HG02678 (cell line): ENCODE measurements around the gene ZNF774.
"Not testable (repeated sequence)": the region's sequence is repeated elsewhere in the genome, so short reads cannot be mapped to it uniquely, and the experiment has no call there.

ENCODE experiments used
- ATAC-seq: cut with Tn5 transposase; IDR thresholded peaks from one replicate; pipeline ENCODE4 v1.9.1; 2021; ENCODE audit warnings: mild to moderate bottlenecking, moderate library complexity; ENCODE audit not compliant: unreplicated experiment

Gene ZNF774

GRCh38 chr15:90344662-90345061, 7.4 kb upstream of the ZNF774 start:
- ATAC-seq = no peak

GRCh38 chr15:90345857-90346256, 6.2 kb upstream of the ZNF774 start:
- no peak for ATAC-seq

GRCh38 chr15:90347431-90348065, 4.5 kb upstream of the ZNF774 start:
- not testable (repeated sequence) for ATAC-seq

- ATAC-seq = no peak
Observed at GRCh38 chr15:90348456-90348855, 3.6 kb upstream of the ZNF774 start.

GRCh38 chr15:90349072-90349471, 3.0 kb upstream of the ZNF774 start:
- no peak for ATAC-seq

- no peak for ATAC-seq
Observed at GRCh38 chr15:90349821-90350220, 2.3 kb upstream of the ZNF774 start.

- ATAC-seq = peak; percentile 4
Observed at GRCh38 chr15:90351479-90352106, 491 bp upstream of the ZNF774 start.

GRCh38 chr15:90354986-90355385, 2.9 kb downstream of the ZNF774 start:
- ATAC-seq = no peak

- ATAC-seq = no peak
Observed at GRCh38 chr15:90358124-90359033, 6.3 kb downstream of the ZNF774 start.

- no peak for ATAC-seq
Observed at GRCh38 chr15:90360746-90361145, 8.7 kb downstream of the ZNF774 start.

- no peak for ATAC-seq
Observed at GRCh38 chr15:90362936-90363212, 10.8 kb downstream of the ZNF774 start.

GRCh38 chr15:90364251-90364650, 12.2 kb downstream of the ZNF774 start:
- ATAC-seq = no peak

GRCh38 chr15:90365414-90366055, 13.5 kb downstream of the ZNF774 start:
- no peak for ATAC-seq

- ATAC-seq = no peak
Observed at GRCh38 chr15:90367576-90367975, 15.5 kb downstream of the ZNF774 start.

- ATAC-seq = no peak
Observed at GRCh38 chr15:90375071-90375470, 23.0 kb downstream of the ZNF774 start.

GRCh38 chr15:90376789-90377188, 24.7 kb downstream of the ZNF774 start:
- no peak for ATAC-seq

GRCh38 chr15:90379263-90379662, 27.2 kb downstream of the ZNF774 start:
- ATAC-seq = no peak

- no peak for ATAC-seq
Observed at GRCh38 chr15:90381515-90381914, 29.4 kb downstream of the ZNF774 start.

GRCh38 chr15:90382320-90382719, 30.2 kb downstream of the ZNF774 start:
- no peak for ATAC-seq

GRCh38 chr15:90386221-90386620, 34.1 kb downstream of the ZNF774 start:
- no peak for ATAC-seq
